ENCODE data around the gene SOD1. TPM values are rescaled to one million over a fixed set of nuclear protein-coding genes. Genes with fewer than 3 reads are reported as not detected.

SOD1 gene
- total RNA-seq, 1 donor from 2014 or later: 164 TPM

DNA sequence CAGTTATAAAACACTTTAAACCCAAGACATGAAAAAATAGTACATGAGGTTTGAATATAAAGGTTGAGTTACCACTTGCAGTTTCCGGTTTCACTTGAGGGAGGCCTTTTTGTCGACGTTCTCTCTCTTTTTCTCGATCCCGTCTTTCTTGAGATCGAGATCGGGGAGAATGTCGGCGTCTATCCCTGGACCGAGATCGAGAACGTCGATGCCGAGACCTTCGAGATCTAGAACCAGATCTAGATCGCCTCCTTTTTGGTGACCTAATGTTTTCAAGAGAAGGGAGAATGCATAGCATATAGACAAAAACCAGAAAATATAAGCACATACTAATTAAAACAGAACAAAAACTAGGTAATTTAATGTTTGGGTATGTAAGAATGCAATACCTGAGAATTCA is 33.7 kb downstream of the SOD1 start:
- DNase-seq (ENCODE audit: low spot score, unreplicated experiment): no peak
- Mint-ChIP-seq H3K9me3 (ENCODE audit: low read depth) (no peaks in the 10 kb centered on the region), H3K4me3 (ENCODE audit: low read depth) (no peak overlapping the region), H3K27me3 (no peaks in the 10 kb centered on the region), H3K27ac (no peak overlapping the region), H3K36me3 (ENCODE audit: insufficient read depth) (peaks cover 47% of the 10 kb centered on the region), H3K4me1 (ENCODE audit: low read depth) (no peaks in the 10 kb centered on the region)
- TF ChIP-seq CTCF (IDR thresholded peaks at IDR 0.05; ENCODE audit: unreplicated experiment): no peak

DNA sequence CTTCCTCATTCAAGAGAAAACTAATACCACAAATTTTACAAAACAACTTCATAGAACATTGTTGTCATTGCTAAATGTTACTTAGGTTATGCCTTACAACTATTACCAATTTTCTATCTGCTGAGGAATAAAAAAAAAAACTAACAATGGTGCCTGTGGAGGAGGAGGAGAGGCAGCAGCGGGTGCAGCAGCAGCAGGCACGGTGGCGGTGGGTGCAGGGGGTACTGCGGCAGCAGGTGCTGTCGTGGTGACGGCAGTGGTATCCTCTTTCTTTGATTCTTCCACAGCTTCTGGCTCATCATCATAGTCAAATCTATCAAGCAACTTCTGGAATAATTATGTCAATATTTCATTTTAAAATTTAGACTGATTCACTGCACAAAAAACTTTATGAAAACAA is 36.9 kb downstream of the SOD1 start:
- Mint-ChIP-seq H3K27me3 (no peaks in the 10 kb centered on the region), H3K4me1 (ENCODE audit: low read depth) (no peaks in the 10 kb centered on the region), H3K27ac (no peak overlapping the region), H3K9me3 (ENCODE audit: low read depth) (no peaks in the 10 kb centered on the region), H3K4me3 (ENCODE audit: low read depth) (no peak overlapping the region), H3K36me3 (ENCODE audit: insufficient read depth) (peaks cover 47% of the 10 kb centered on the region)
- DNase-seq (ENCODE audit: low spot score, unreplicated experiment): no peak
- TF ChIP-seq CTCF (IDR thresholded peaks at IDR 0.05; ENCODE audit: unreplicated experiment): no peak

GRCh38 chr21:31698461-31698860 is 39.0 kb downstream of the SOD1 start:
- Mint-ChIP-seq H3K27ac (no peak overlapping the region), H3K27me3 (no peaks in the 10 kb centered on the region)

GRCh38 chr21:31700040-31700439 is 40.5 kb downstream of the SOD1 start:
- no peak overlapping the region for H3K27ac Mint-ChIP-seq
- no peak for DNase-seq (ENCODE audit: low spot score, unreplicated experiment)
- H3K9me3 Mint-ChIP-seq (ENCODE audit: low read depth): no peaks in the 10 kb centered on the region
- no peak for TF ChIP-seq CTCF (IDR thresholded peaks at IDR 0.05; ENCODE audit: unreplicated experiment)
- H3K4me3 Mint-ChIP-seq (ENCODE audit: low read depth): no peak overlapping the region
- H3K36me3 Mint-ChIP-seq (ENCODE audit: insufficient read depth): peaks cover 29% of the 10 kb centered on the region
- H3K4me1 Mint-ChIP-seq (ENCODE audit: low read depth): peaks cover 7% of the 10 kb centered on the region
- no peaks in the 10 kb centered on the region for H3K27me3 Mint-ChIP-seq

More at GRCh38 chr21:31698461-31698860, 39.0 kb downstream of the SOD1 start:
- TF ChIP-seq CTCF (IDR thresholded peaks at IDR 0.05; ENCODE audit: unreplicated experiment): no peak
- Mint-ChIP-seq H3K4me1 (ENCODE audit: low read depth) (peaks cover 3% of the 10 kb centered on the region), H3K4me3 (ENCODE audit: low read depth) (no peak overlapping the region), H3K9me3 (ENCODE audit: low read depth) (no peaks in the 10 kb centered on the region), H3K36me3 (ENCODE audit: insufficient read depth) (peaks cover 39% of the 10 kb centered on the region)
- DNase-seq (ENCODE audit: low spot score, unreplicated experiment): no peak

DNA sequence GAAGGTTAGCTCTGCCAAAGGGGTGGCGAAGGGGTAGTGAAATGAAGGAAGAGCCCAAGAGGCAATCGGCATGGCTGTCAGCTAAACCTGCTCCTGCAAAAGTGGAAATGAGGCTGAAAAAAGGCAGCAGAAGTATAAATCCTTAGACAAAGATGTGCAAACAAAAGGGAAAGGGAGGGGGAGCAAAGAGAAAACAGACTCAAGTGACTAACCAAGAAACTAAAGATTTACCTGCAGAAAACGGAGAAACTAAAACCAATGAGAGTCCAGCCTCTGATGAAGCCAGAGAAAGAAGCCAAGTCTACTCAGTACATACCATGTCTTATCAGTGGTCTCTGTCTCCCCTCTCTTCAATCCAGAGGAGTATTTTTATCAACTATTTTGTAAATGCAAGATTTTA is 47.1 kb downstream of the SOD1 start:
- no peak for DNase-seq (ENCODE audit: low spot score, unreplicated experiment)
- H3K36me3 Mint-ChIP-seq (ENCODE audit: insufficient read depth): peaks cover 3% of the 10 kb centered on the region
- H3K4me1 Mint-ChIP-seq (ENCODE audit: low read depth): peaks cover 20% of the 10 kb centered on the region
- H3K27me3 Mint-ChIP-seq: no peaks in the 10 kb centered on the region
- no peaks in the 10 kb centered on the region for H3K9me3 Mint-ChIP-seq (ENCODE audit: low read depth)
- no peak for TF ChIP-seq CTCF (IDR thresholded peaks at IDR 0.05; ENCODE audit: unreplicated experiment)
- H3K4me3 Mint-ChIP-seq (ENCODE audit: low read depth): no peak overlapping the region
- peak overlapping the region; percentile 4 for H3K27ac Mint-ChIP-seq
